Adrenal gland (tissue), 5 donors: ENCODE measurements around the gene POLD2.

Experiments used
- POLR2A ChIP-seq, 2 donors: fragments of 450-650 bp; IDR thresholded peaks; one replicate each; pipeline ENCODE4 v1.6.1; 2017; ENCODE audit warnings: antibody characterized with exemption in 2 of 2, mild to moderate bottlenecking in 2 of 2, moderate library complexity in 1 of 2
- TF ChIP-seq, protein P1 (sequence below), 6 experiments: fragments of 450-650 bp in 4 of 6; fragments of 200-600 bp in 2 of 6; sonication (generic) in 1 of 6; IDR thresholded peaks; 1 replicate in 5 of 6; 2 replicates in 1 of 6; pipeline versions ENCODE4 v1.5.1 to v1.8.0; 2016 to 2021; ENCODE audit warnings: antibody characterized with exemption in 6 of 6, mild to moderate bottlenecking in 2 of 6, moderate library complexity in 1 of 6
- donor health status: DM: no; HTN: no; CAD: no.

DNA sequence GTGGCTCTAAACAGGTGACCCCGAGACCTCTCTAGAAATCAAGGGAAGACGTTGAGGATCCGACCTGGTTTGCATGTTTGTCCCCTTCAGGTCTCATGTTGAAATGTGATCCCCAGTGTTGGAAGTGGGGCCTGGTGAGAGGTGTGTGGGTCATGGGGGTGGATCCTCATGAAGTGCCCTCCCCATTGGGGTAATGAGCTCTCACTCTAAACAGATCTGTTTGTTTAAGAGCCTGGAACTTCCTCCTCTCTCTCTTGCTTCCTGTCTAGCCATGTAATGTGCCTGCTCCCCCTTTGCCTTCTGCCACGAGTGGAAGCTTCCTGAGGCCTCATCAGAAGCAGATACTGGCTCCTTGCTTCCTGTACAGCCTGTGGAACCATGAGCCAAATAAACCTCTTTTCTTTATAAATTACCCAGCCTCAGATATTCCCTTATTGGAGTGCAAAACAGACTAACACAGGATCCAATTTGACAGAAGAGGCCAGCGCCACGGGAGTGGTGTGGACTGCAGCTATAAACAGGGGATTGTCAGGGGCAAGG, 30.2 kb downstream of the POLD2 start:
- TF ChIP-seq, protein P1, sequence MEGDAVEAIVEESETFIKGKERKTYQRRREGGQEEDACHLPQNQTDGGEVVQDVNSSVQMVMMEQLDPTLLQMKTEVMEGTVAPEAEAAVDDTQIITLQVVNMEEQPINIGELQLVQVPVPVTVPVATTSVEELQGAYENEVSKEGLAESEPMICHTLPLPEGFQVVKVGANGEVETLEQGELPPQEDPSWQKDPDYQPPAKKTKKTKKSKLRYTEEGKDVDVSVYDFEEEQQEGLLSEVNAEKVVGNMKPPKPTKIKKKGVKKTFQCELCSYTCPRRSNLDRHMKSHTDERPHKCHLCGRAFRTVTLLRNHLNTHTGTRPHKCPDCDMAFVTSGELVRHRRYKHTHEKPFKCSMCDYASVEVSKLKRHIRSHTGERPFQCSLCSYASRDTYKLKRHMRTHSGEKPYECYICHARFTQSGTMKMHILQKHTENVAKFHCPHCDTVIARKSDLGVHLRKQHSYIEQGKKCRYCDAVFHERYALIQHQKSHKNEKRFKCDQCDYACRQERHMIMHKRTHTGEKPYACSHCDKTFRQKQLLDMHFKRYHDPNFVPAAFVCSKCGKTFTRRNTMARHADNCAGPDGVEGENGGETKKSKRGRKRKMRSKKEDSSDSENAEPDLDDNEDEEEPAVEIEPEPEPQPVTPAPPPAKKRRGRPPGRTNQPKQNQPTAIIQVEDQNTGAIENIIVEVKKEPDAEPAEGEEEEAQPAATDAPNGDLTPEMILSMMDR (IDR thresholded peaks at IDR 0.05), result no peak
- TF ChIP-seq POLR2A (IDR thresholded peaks at IDR 0.05), result no peak
